Progenitor cell of endocrine pancreas (in vitro differentiated cells): ENCODE data around the gene ISLR2. TPM values are rescaled to one million over a fixed set of nuclear protein-coding genes. Genes with fewer than 3 reads are reported as not detected.
"Not testable (repeated sequence)": the region's sequence is repeated elsewhere in the genome, so short reads cannot be mapped to it uniquely, and the experiment has no call there.

Experiments
- DNase-seq: peaks from one replicate; pipeline ENCODE4 v3.0.0; 2021; ENCODE audit warnings: low spot score; ENCODE audit not compliant: unreplicated experiment
- H3K27ac Mint-ChIP-seq: 2 replicates; pipeline ENCODE4 v1.8.0; 2021; ENCODE audit warnings: mild to moderate bottlenecking, moderate library complexity, mixed read lengths
- H3K27me3 Mint-ChIP-seq: 2 replicates; pipeline ENCODE4 v1.8.0; 2021; ENCODE audit warnings: mixed read lengths
- H3K36me3 Mint-ChIP-seq: 2 replicates; pipeline ENCODE4 v1.8.0; 2022; ENCODE audit warnings: mixed read lengths; ENCODE audit not compliant: insufficient read depth
- H3K4me1 Mint-ChIP-seq: 2 replicates; pipeline ENCODE4 v1.8.0; 2021; ENCODE audit warnings: low read depth, mixed read lengths
- H3K4me3 Mint-ChIP-seq: 2 replicates; pipeline ENCODE4 v1.8.0; 2021; ENCODE audit warnings: low read depth, mild to moderate bottlenecking, moderate library complexity, mixed read lengths
- H3K9me3 Mint-ChIP-seq: 2 replicates; pipeline ENCODE4 v1.8.0; 2021; ENCODE audit warnings: low read depth, mixed read lengths
- CTCF ChIP-seq: fragments of 200-600 bp; sonication (generic); IDR thresholded peaks from one replicate; pipeline ENCODE4 v1.5.0; 2021; ENCODE audit warnings: antibody characterized with exemption, mild to moderate bottlenecking; ENCODE audit not compliant: unreplicated experiment
- total RNA-seq: library from RNA; stranded (reverse); gene quantifications from 2 replicates; pipeline ENCODE4 v1.2.1, GENCODE V29; 2021

The ISLR2 gene
- total RNA-seq, 1 donor from 2014 or later = 0.14 TPM

GRCh38 chr15:74159773-74160172 is 29.4 kb downstream of the ISLR2 start:
- H3K4me3 Mint-ChIP-seq = no peak overlapping the region
- H3K4me1 Mint-ChIP-seq = peaks cover 16% of the 10 kb centered on the region
- H3K27ac Mint-ChIP-seq = no peak overlapping the region
- DNase-seq = no peak
- H3K36me3 Mint-ChIP-seq = no peaks in the 10 kb centered on the region
- H3K9me3 Mint-ChIP-seq = peaks cover 3% of the 10 kb centered on the region
- TF ChIP-seq CTCF = no peak
- H3K27me3 Mint-ChIP-seq = peaks cover 9% of the 10 kb centered on the region

GRCh38 chr15:74160390-74160789 is 30.0 kb downstream of the ISLR2 start:
- not testable (repeated sequence) for H3K27me3 Mint-ChIP-seq, DNase-seq, H3K36me3 Mint-ChIP-seq, H3K9me3 Mint-ChIP-seq, H3K4me3 Mint-ChIP-seq, H3K27ac Mint-ChIP-seq
- H3K4me1 Mint-ChIP-seq = peaks cover 16% of the 10 kb centered on the region

- not testable (repeated sequence) for H3K36me3 Mint-ChIP-seq, H3K27ac Mint-ChIP-seq, DNase-seq, H3K4me3 Mint-ChIP-seq, H3K4me1 Mint-ChIP-seq, H3K9me3 Mint-ChIP-seq
- peaks cover 12% of the 10 kb centered on the region for H3K27me3 Mint-ChIP-seq
Observed at GRCh38 chr15:74162195-74162536, 31.8 kb downstream of the ISLR2 start.

GRCh38 chr15:74165461-74165860 is 35.1 kb downstream of the ISLR2 start:
- H3K4me1 Mint-ChIP-seq = no peaks in the 10 kb centered on the region
- no peak overlapping the region for H3K27ac Mint-ChIP-seq
- no peaks in the 10 kb centered on the region for H3K36me3 Mint-ChIP-seq
- H3K27me3 Mint-ChIP-seq = peaks cover 30% of the 10 kb centered on the region
- no peak overlapping the region for H3K4me3 Mint-ChIP-seq
- no peak for TF ChIP-seq CTCF
- H3K9me3 Mint-ChIP-seq = peaks cover 3% of the 10 kb centered on the region
- no peak for DNase-seq

- DNase-seq = no peak
- H3K27me3 Mint-ChIP-seq = peaks cover 31% of the 10 kb centered on the region
Observed at GRCh38 chr15:74167891-74168331, 37.5 kb downstream of the ISLR2 start.

GRCh38 chr15:74168711-74169126 is 38.3 kb downstream of the ISLR2 start:
- no peak for DNase-seq
- Mint-ChIP-seq H3K27me3 (peaks cover 37% of the 10 kb centered on the region), H3K27ac (no peak overlapping the region), H3K4me1 (peaks cover 2% of the 10 kb centered on the region), H3K4me3 (no peak overlapping the region), H3K36me3 (no peaks in the 10 kb centered on the region), H3K9me3 (peaks cover 3% of the 10 kb centered on the region)
- no peak for TF ChIP-seq CTCF

More at GRCh38 chr15:74167891-74168331, 37.5 kb downstream of the ISLR2 start:
- Mint-ChIP-seq H3K4me1 (no peaks in the 10 kb centered on the region), H3K36me3 (no peaks in the 10 kb centered on the region), H3K4me3 (no peak overlapping the region), H3K9me3 (peaks cover 3% of the 10 kb centered on the region), H3K27ac (no peak overlapping the region)
- TF ChIP-seq CTCF = no peak
